Measurements from ENCODE around the gene TCEAL7.

DNA sequence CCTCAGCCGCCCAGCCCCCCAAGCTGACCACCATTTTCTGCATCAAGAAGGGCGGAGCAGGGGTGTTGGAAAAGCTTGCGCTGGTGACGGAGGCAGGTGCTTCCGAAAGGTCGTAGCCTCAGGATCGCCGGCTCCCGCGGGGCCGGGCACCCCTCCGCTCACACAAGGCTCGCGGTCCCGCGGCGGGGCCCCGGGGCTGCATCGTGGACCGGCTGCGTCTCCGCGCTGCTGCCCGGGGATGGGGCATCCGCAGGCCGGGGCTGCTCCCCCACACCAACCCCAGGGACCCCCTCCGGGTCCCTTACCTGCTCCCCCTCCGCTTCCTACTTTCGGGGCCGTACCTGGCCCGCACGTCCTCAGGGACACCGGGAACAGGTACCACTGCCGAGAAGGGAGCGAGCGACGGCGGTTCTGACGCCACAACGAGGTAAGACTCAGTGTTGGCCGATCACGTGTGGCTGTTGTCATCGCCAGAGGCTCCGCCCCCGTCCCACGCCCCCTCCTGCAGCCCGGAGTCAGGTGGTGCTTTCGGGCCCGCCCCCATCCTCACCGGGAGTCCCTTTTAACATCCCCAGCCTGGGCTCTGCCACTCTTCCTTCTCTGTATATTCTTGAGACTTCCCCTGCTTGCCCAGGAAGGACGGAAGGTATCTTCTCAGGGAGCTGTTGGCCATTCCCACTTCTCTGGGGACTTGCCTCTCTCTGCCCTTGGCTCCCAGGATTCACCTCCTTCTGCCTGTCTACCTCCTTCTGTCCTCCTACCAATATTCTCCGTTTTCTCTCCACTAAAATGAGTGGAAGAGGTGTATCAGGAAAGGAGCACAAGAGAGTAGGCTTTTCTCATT is 19.3 kb upstream of the TCEAL7 start, which contains the start of gene BEX2:
- TF ChIP-seq, protein P1, sequence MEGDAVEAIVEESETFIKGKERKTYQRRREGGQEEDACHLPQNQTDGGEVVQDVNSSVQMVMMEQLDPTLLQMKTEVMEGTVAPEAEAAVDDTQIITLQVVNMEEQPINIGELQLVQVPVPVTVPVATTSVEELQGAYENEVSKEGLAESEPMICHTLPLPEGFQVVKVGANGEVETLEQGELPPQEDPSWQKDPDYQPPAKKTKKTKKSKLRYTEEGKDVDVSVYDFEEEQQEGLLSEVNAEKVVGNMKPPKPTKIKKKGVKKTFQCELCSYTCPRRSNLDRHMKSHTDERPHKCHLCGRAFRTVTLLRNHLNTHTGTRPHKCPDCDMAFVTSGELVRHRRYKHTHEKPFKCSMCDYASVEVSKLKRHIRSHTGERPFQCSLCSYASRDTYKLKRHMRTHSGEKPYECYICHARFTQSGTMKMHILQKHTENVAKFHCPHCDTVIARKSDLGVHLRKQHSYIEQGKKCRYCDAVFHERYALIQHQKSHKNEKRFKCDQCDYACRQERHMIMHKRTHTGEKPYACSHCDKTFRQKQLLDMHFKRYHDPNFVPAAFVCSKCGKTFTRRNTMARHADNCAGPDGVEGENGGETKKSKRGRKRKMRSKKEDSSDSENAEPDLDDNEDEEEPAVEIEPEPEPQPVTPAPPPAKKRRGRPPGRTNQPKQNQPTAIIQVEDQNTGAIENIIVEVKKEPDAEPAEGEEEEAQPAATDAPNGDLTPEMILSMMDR (conservative IDR thresholded peaks at IDR 0.05), result no peak
- no peak for TF ChIP-seq EZH2 (IDR thresholded peaks at IDR 0.05; ENCODE audit: low read depth)

All from PC-9 (cell line).